B cell (primary cell): ENCODE measurements around the gene LIPF. TPM values are rescaled to one million over a fixed set of nuclear protein-coding genes. Genes with fewer than 3 reads are reported as not detected.

ENCODE experiments used
- ATAC-seq: fragments of 200-7000 bp; cut with Tn5 transposase; one replicate; pipeline ENCODE4 v1.10.0; 2021; ENCODE audit warnings: low read depth, mild to moderate bottlenecking, moderate number of reproducible peaks, moderate library complexity
- CTCF ChIA-PET: fragments of 350-600 bp; sonication (Branson Sonifier 250); formaldehyde crosslinking; loops from one replicate; lab custom pipeline; 2021; ENCODE audit warnings: antibody characterized with exemption, inconsistent platforms; lab: Charles Lee
- POLR2A ChIA-PET: fragments of 350-600 bp; sonication (Branson Sonifier 250); formaldehyde crosslinking; loops from one replicate; lab custom pipeline; 2021; ENCODE audit warnings: antibody characterized with exemption; lab: Charles Lee
- DNase-seq: peaks from one replicate; pipeline ENCODE4 v3.0.0; 2013
- H2AFZ ChIP-seq: 2 replicates; pipeline ENCODE4 v1.6.1; 2012; ENCODE audit warnings: mild to moderate bottlenecking, low read depth, low read length; ENCODE audit not compliant: insufficient read depth, poor library complexity, severe bottlenecking
- H3K27ac ChIP-seq, 2 donors: 1 replicate in 1 of 2; 2 replicates in 1 of 2; pipeline ENCODE4 v1.5.1; 2012 to 2013; ENCODE audit warnings: low read length in 2 of 2, mild to moderate bottlenecking in 2 of 2, moderate library complexity in 1 of 2
- H3K27me3 ChIP-seq, 4 experiments: fragments of 200-600 bp in 1 of 4; sonication (generic) in 1 of 4; replicated peaks in 1 of 4; 1 replicate in 2 of 4; 2 replicates in 2 of 4; pipeline versions ENCODE4 v1.6.1 to v1.7.0; 2013 to 2016; ENCODE audit warnings: low read length in 3 of 4, mild to moderate bottlenecking in 2 of 4, mixed read lengths in 1 of 4, moderate library complexity in 1 of 4; ENCODE audit not compliant: insufficient read depth in 4 of 4, control insufficient read depth in 3 of 4; ENCODE audit errors: control extremely low read depth in 1 of 4
- H3K36me3 ChIP-seq, 2 experiments: replicated peaks in 1 of 2; 1 replicate in 1 of 2; 2 replicates in 1 of 2; pipeline versions ENCODE4 v1.6.1 to v1.7.1; 2013; ENCODE audit warnings: low read length in 1 of 2; ENCODE audit not compliant: insufficient read depth in 2 of 2, control insufficient read depth in 1 of 2; ENCODE audit errors: control extremely low read depth in 1 of 2, extremely low read depth in 1 of 2
- H3K4me1 ChIP-seq, 2 donors: fragments of 200-600 bp in 1 of 2; sonication (generic) in 1 of 2; 1 replicate in 1 of 2; 2 replicates in 1 of 2; pipeline versions ENCODE4 v1.5.1 to v1.6.1; 2013 to 2017; ENCODE audit warnings: low read length in 2 of 2; ENCODE audit not compliant: control insufficient read depth in 2 of 2, insufficient read depth in 2 of 2
- H3K4me2 ChIP-seq: replicated peaks from 2 replicates; pipeline ENCODE3; 2012; ENCODE audit warnings: mild to moderate bottlenecking, low read depth, low read length; ENCODE audit not compliant: poor library complexity, severe bottlenecking
- H3K4me3 ChIP-seq, 5 experiments: fragments of 200-600 bp in 1 of 5; sonication (generic) in 1 of 5; 1 replicate in 3 of 5; 2 replicates in 2 of 5; pipeline versions ENCODE4 v1.5.1 to v1.7.0; 2011 to 2016; ENCODE audit warnings: low read length in 4 of 5, mild to moderate bottlenecking in 4 of 5, low read depth in 2 of 5, control low read depth in 1 of 5, moderate library complexity in 1 of 5; ENCODE audit not compliant: insufficient read depth in 1 of 5; ENCODE audit errors: control extremely low read depth in 1 of 5, extremely low read depth in 1 of 5
- H3K79me2 ChIP-seq: fragments of 200-600 bp; sonication (generic); one replicate; pipeline ENCODE4 v1.6.0; 2016; ENCODE audit warnings: low read length; ENCODE audit not compliant: control insufficient read depth, insufficient read depth
- H3K9ac ChIP-seq: fragments of 200-600 bp; sonication (generic); 2 replicates; pipeline ENCODE4 v1.6.1; 2017; ENCODE audit warnings: mild to moderate bottlenecking, low read length, moderate library complexity
- H3K9me3 ChIP-seq, 3 donors: one replicate each; pipeline versions ENCODE4 v1.6.1 to v1.7.1; 2013; ENCODE audit warnings: low read length in 2 of 3; ENCODE audit not compliant: control insufficient read depth in 2 of 3, insufficient read depth in 1 of 3; ENCODE audit errors: control extremely low read depth in 1 of 3
- H4K20me1 ChIP-seq: 2 replicates; pipeline ENCODE4 v1.6.0; 2012; ENCODE audit warnings: mild to moderate bottlenecking, low read length; ENCODE audit not compliant: insufficient read depth, control insufficient read depth, poor library complexity, severe bottlenecking
- H3K27ac Mint-ChIP-seq: one replicate; pipeline ENCODE4 v1.8.0; 2021; ENCODE audit warnings: mixed read lengths
- H3K27me3 Mint-ChIP-seq: one replicate; pipeline ENCODE4 v1.8.0; 2021; ENCODE audit warnings: mixed read lengths
- H3K4me1 Mint-ChIP-seq: one replicate; pipeline ENCODE4 v1.8.0; 2021; ENCODE audit warnings: mixed read lengths
- H3K4me3 Mint-ChIP-seq: one replicate; pipeline ENCODE4 v1.8.0; 2021; ENCODE audit warnings: mixed read lengths
- H3K9me3 Mint-ChIP-seq: one replicate; pipeline ENCODE4 v1.8.0; 2022; ENCODE audit warnings: mixed read lengths; ENCODE audit not compliant: insufficient read depth
- CTCF ChIP-seq: fragments of 200-600 bp; IDR thresholded peaks from one replicate; pipeline ENCODE4 v1.8.0; 2022; ENCODE audit warnings: antibody characterized with exemption, mild to moderate bottlenecking
- EZH2 ChIP-seq: IDR thresholded peaks from 2 replicates; pipeline ENCODE4 v1.6.1; 2012; ENCODE audit warnings: borderline replicate concordance, low read depth, mild to moderate bottlenecking, moderate library complexity, low read length; ENCODE audit not compliant: insufficient read depth, poor library complexity, severe bottlenecking
- WGBS: methylation state at CpG from one replicate; pipeline ENCODE4 v1.1.5; 2013; ENCODE audit warnings: missing lambda C conversion rate; ENCODE audit not compliant: insufficient coverage; 5-methylcytosine and 5-hydroxymethylcytosine counted together
- intact Hi-C: fragments of 100-400 bp; cut with micrococcal nuclease; formaldehyde crosslinking; loops from one replicate; pipeline ENCODE4 v1.10.0; 2022
- polyA plus RNA-seq: library from polyadenylated mRNA; depleted of rRNA; stranded (reverse); fragments of >200 nt; gene quantifications from 2 replicates; pipeline ENCODE4 v1.2.3, GENCODE V29; 2012
- total RNA-seq, 2 donors: library from RNA; stranded (reverse); fragments of 120-200 nt in 1 of 2; gene quantifications; 1 replicate in 1 of 2; 2 replicates in 1 of 2; pipeline versions ENCODE4 v1.2.3 to v1.2.4, GENCODE V29; 2013 to 2022

The LIPF gene
- total and polyA plus RNA-seq, 2 donors (not counting 1 experiment from before 2014, with no cell fraction given) = not detected

- 100% methylated on average over 1 of the region's 4 CpGs for WGBS
- Histone ChIP-seq H3K36me3 (no peaks in the 10 kb centered on the region), H3K9me3 (no peaks in the 10 kb centered on the region), H3K27ac (no peak overlapping the region), H3K79me2 (no peaks in the 10 kb centered on the region), H3K4me3 (no peak overlapping the region), H3K4me1 (no peaks in the 10 kb centered on the region), H3K27me3 (peaks cover 0 to 3% (median 0%) of the 10 kb centered on the region in 4 experiments), H3K4me2 (no peak overlapping the region), H3K9ac (no peak overlapping the region), H2AFZ (no peak overlapping the region), H4K20me1 (no peaks in the 10 kb centered on the region)
- H3K4me1 Mint-ChIP-seq = no peaks in the 10 kb centered on the region
- intact Hi-C loops = loop anchor here (10.0 kb wide), 2 partner anchors 96 to 254 kb away; partner anchors contain the start of genes LIPJ and RNLS
- CTCF ChIA-PET = no interaction called here
- peaks cover 8% of the 10 kb centered on the region for H3K27me3 Mint-ChIP-seq
- TF ChIP-seq CTCF = no peak
- TF ChIP-seq EZH2 = no peak
- DNase-seq (no peak), ATAC-seq (no peak)
- H3K27ac Mint-ChIP-seq = no peak overlapping the region
- POLR2A ChIA-PET = no interaction called here
- no peak overlapping the region for H3K4me3 Mint-ChIP-seq
- H3K9me3 Mint-ChIP-seq = no peaks in the 10 kb centered on the region
Observed at GRCh38 chr10:88680958-88681357, 16.7 kb downstream of the LIPF start.

- Histone ChIP-seq H2AFZ (no peak overlapping the region), H3K36me3 (no peaks in the 10 kb centered on the region), H3K9me3 (no peaks in the 10 kb centered on the region), H3K27me3 (peaks cover 0 to 3% (median 0%) of the 10 kb centered on the region in 4 experiments), H3K9ac (no peak overlapping the region), H3K4me3 (no peak overlapping the region), H3K27ac (no peak overlapping the region), H3K4me1 (no peaks in the 10 kb centered on the region), H3K79me2 (no peaks in the 10 kb centered on the region), H3K4me2 (no peak overlapping the region), H4K20me1 (no peaks in the 10 kb centered on the region)
- no peaks in the 10 kb centered on the region for H3K9me3 Mint-ChIP-seq
- ChIA-PET CTCF (interaction anchor here (0.6 kb wide), 1 partner anchor 8 kb away, joined by 3 read pairs; no protein-coding TSS in a partner anchor), POLR2A (no interaction called here)
- TF ChIP-seq CTCF = no peak
- no peak for TF ChIP-seq EZH2
- ATAC-seq (no peak), DNase-seq (no peak)
- H3K27ac Mint-ChIP-seq = no peak overlapping the region
- no peaks in the 10 kb centered on the region for H3K4me1 Mint-ChIP-seq
- no peak overlapping the region for H3K4me3 Mint-ChIP-seq
- intact Hi-C loops = loop anchor here (10.0 kb wide), 2 partner anchors 98 to 252 kb away; partner anchors contain the start of genes LIPJ and RNLS
- 88% methylated on average over 2 of the region's 4 CpGs for WGBS
- peaks cover 8% of the 10 kb centered on the region for H3K27me3 Mint-ChIP-seq
Observed at GRCh38 chr10:88682491-88682890, 18.2 kb downstream of the LIPF start.
